Gastroesophageal sphincter (tissue), 4 donors: Measurements from ENCODE around the gene FAM120A. TPM values are rescaled to one million over a fixed set of nuclear protein-coding genes. Genes with fewer than 3 reads are reported as not detected.

ENCODE experiments used
- ATAC-seq: fragments of 150-250 bp; one replicate; pipeline ENCODE4 v1.9.1; 2016; ENCODE audit warnings: mild to moderate bottlenecking, moderate library complexity
- H3K27ac ChIP-seq, 4 donors: fragments of 200-600 bp; sonication (generic) in 3 of 4; 1 replicate in 3 of 4; 2 replicates in 1 of 4; pipeline ENCODE4 v1.5.1; 2016 to 2019
- H3K27me3 ChIP-seq: fragments of 200-600 bp; sonication (generic); one replicate; pipeline ENCODE4 v1.5.1; 2019
- H3K36me3 ChIP-seq, 2 donors: fragments of 200-600 bp; sonication (generic); one replicate each; pipeline ENCODE4 v1.5.1; 2019; ENCODE audit warnings: control low read depth in 1 of 2
- H3K4me1 ChIP-seq, 3 donors: fragments of 200-600 bp; sonication (generic); 1 replicate in 2 of 3; 2 replicates in 1 of 3; pipeline ENCODE4 v1.5.1; 2016 to 2019; ENCODE audit warnings: control low read depth in 2 of 3
- H3K4me3 ChIP-seq, 2 donors: fragments of 200-600 bp; sonication (generic); one replicate each; pipeline ENCODE4 v1.5.1; 2019; ENCODE audit warnings: mild to moderate bottlenecking in 1 of 2, moderate library complexity in 1 of 2
- H3K9me3 ChIP-seq, 3 donors: fragments of 200-600 bp; sonication (generic); one replicate each; pipeline ENCODE4 v1.5.1; 2017 to 2019; ENCODE audit warnings: control low read depth in 2 of 3
- EP300 ChIP-seq: sonication (generic); formaldehyde crosslinking; IDR thresholded peaks from one replicate; pipeline ENCODE4 v1.6.1; 2017; ENCODE audit warnings: antibody characterized with exemption, mild to moderate bottlenecking
- POLR2A ChIP-seq, 2 donors: fragments of 450-650 bp; IDR thresholded peaks; one replicate each; pipeline ENCODE4 v1.6.1; 2017; ENCODE audit warnings: antibody characterized with exemption in 2 of 2, mild to moderate bottlenecking in 2 of 2, moderate library complexity in 1 of 2
- POLR2AphosphoS5 ChIP-seq: sonication (generic); formaldehyde crosslinking; IDR thresholded peaks from one replicate; pipeline ENCODE4 v1.6.1; 2017; ENCODE audit warnings: antibody characterized with exemption
- WGBS, 2 donors: methylation state at CpG; one replicate each; pipeline ENCODE4 v1.1.5; 2018; ENCODE audit warnings: low coverage in 1 of 2; 5-methylcytosine and 5-hydroxymethylcytosine counted together
- total RNA-seq, 4 donors: library from RNA; depleted of rRNA; stranded (reverse); fragments of >200 nt; gene quantifications; one replicate each; pipeline ENCODE4 v1.1.0, GENCODE V29; 2016
- TF ChIP-seq, protein P1 (sequence below), 4 experiments: fragments of 200-600 bp in 2 of 4; fragments of 450-650 bp in 2 of 4; sonication (generic) in 1 of 4; IDR thresholded peaks; one replicate each; pipeline ENCODE4 v1.5.1; 2017 to 2019; ENCODE audit warnings: antibody characterized with exemption in 4 of 4, mild to moderate bottlenecking in 2 of 4, moderate library complexity in 2 of 4

The FAM120A gene
- total RNA-seq, 4 donors from 2014 or later: 68.6 to 116 (median 75.7) TPM

- Histone ChIP-seq H3K27ac (no peak overlapping the region), H3K9me3 (no peaks in the 10 kb centered on the region), H3K36me3 (peaks cover 0 to 5% of the 10 kb centered on the region in 2 donors), H3K4me1 (peaks cover 18 to 71% (median 21%) of the 10 kb centered on the region in 3 donors), H3K27me3 (no peaks in the 10 kb centered on the region), H3K4me3 (no peak overlapping the region)
- ATAC-seq: no peak
- WGBS, 2 donors: 61 to 73% methylated on average over 3 of the region's 3 CpGs
- TF ChIP-seq, protein P1, sequence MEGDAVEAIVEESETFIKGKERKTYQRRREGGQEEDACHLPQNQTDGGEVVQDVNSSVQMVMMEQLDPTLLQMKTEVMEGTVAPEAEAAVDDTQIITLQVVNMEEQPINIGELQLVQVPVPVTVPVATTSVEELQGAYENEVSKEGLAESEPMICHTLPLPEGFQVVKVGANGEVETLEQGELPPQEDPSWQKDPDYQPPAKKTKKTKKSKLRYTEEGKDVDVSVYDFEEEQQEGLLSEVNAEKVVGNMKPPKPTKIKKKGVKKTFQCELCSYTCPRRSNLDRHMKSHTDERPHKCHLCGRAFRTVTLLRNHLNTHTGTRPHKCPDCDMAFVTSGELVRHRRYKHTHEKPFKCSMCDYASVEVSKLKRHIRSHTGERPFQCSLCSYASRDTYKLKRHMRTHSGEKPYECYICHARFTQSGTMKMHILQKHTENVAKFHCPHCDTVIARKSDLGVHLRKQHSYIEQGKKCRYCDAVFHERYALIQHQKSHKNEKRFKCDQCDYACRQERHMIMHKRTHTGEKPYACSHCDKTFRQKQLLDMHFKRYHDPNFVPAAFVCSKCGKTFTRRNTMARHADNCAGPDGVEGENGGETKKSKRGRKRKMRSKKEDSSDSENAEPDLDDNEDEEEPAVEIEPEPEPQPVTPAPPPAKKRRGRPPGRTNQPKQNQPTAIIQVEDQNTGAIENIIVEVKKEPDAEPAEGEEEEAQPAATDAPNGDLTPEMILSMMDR (IDR thresholded peaks at IDR 0.05): no peak
- TF ChIP-seq POLR2A (IDR thresholded peaks at IDR 0.05): no peak
- TF ChIP-seq POLR2AphosphoS5: no peak
- TF ChIP-seq EP300: no peak
Observed at GRCh38 chr9:93467462-93467861, 16.0 kb downstream of the FAM120A start.

- Histone ChIP-seq H3K27ac (peak overlapping the region in 3 of 4 donors; percentile 35 to 59 (median 37)), H3K27me3 (no peaks in the 10 kb centered on the region), H3K4me1 (peaks cover 18 to 68% (median 21%) of the 10 kb centered on the region in 3 donors), H3K4me3 (peak overlapping the region in 1 of 2 donors; percentile 1), H3K9me3 (no peaks in the 10 kb centered on the region), H3K36me3 (peaks cover 0 to 5% of the 10 kb centered on the region in 2 donors)
- TF ChIP-seq POLR2AphosphoS5 (no peak), POLR2A (IDR thresholded peaks at IDR 0.05) (no peak), EP300 (no peak)
- TF ChIP-seq, protein P1 (IDR thresholded peaks at IDR 0.05): no peak
- peak; percentile 46 for ATAC-seq
- 24 to 30% methylated on average over 4 to 5 of the region's 5 CpGs for WGBS, 2 donors
Observed at GRCh38 chr9:93468763-93469456, 17.4 kb downstream of the FAM120A start.

DNA sequence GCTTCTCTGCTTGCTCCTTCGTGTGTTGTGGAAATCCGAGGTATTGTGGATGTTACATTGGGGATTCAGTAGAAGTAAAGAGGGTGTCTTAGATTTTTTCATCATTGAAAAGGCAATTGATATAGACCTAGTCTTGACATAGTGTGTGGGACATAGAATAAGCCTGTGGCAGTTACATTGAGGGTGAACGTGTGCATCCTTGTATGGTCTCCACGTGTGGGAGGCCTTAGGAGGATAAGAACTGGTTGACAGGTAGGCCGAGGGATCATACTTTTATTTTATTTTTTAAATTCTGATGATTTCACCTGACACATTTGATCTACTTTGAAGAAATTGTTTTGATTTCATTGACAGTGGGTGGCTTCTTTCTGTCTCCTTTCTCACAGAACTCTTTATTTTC lies 18.9 kb downstream of the FAM120A start:
- Histone ChIP-seq H3K4me3 (no peak overlapping the region), H3K36me3 (peaks cover 0 to 5% of the 10 kb centered on the region in 2 donors), H3K27me3 (no peaks in the 10 kb centered on the region), H3K9me3 (no peaks in the 10 kb centered on the region), H3K27ac (peak overlapping the region in 1 of 4 donors; percentile 37), H3K4me1 (peaks cover 11 to 54% (median 21%) of the 10 kb centered on the region in 3 donors)
- TF ChIP-seq, protein P1 (IDR thresholded peaks at IDR 0.05): no peak
- TF ChIP-seq POLR2AphosphoS5 (no peak), EP300 (no peak), POLR2A (IDR thresholded peaks at IDR 0.05) (no peak)
- no peak for ATAC-seq
- 83 to 85% methylated on average over 5 of the region's 5 CpGs for WGBS, 2 donors

DNA sequence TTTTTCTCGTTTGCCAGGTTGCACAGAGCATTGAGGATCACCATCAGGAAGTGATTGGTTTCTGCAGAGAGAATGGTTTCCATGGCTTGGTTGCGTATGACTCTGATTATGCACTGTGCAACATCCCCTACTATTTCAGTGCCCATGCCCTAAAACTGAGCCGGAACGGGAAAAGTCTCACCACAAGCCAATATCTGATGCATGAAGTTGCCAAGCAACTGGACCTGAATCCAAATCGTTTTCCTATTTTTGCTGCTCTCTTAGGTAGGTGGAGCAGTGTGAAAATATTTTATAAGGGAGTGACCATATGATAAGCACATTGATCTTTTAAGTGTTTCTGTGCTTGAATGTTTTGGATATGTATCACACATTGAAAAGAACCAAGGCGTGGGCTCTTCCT lies 19.6 kb downstream of the FAM120A start:
- Histone ChIP-seq H3K36me3 (peaks cover 0 to 5% of the 10 kb centered on the region in 2 donors), H3K9me3 (no peaks in the 10 kb centered on the region), H3K27me3 (no peaks in the 10 kb centered on the region), H3K27ac (no peak overlapping the region), H3K4me1 (peaks cover 9 to 54% (median 24%) of the 10 kb centered on the region in 3 donors), H3K4me3 (no peak overlapping the region)
- TF ChIP-seq EP300: no peak
- TF ChIP-seq POLR2AphosphoS5: no peak
- no peak for TF ChIP-seq POLR2A (IDR thresholded peaks at IDR 0.05)
- TF ChIP-seq, protein P1 (IDR thresholded peaks at IDR 0.05): no peak
- whole genome bisulfite sequencing, 2 donors: 73 to 97% methylated on average over 2 to 4 of the region's 6 CpGs
- no peak for ATAC-seq

GRCh38 chr9:93473411-93473810 lies 21.9 kb downstream of the FAM120A start:
- TF ChIP-seq POLR2A (IDR thresholded peaks at IDR 0.05) (no peak), EP300 (no peak), POLR2AphosphoS5 (no peak)
- TF ChIP-seq, protein P1 (IDR thresholded peaks at IDR 0.05): no peak
- ATAC-seq: no peak
- Histone ChIP-seq H3K9me3 (no peaks in the 10 kb centered on the region), H3K27ac (no peak overlapping the region), H3K4me3 (no peak overlapping the region), H3K4me1 (peaks cover 5 to 46% (median 14%) of the 10 kb centered on the region in 3 donors), H3K27me3 (no peaks in the 10 kb centered on the region), H3K36me3 (peaks cover 0 to 5% of the 10 kb centered on the region in 2 donors)
- 92 to 96% methylated on average over 3 to 5 of the region's 5 CpGs for WGBS, 2 donors
